WTC11 (cell line): ENCODE measurements around the gene NDUFB10.

Experiments used
- ELF4 ChIP-seq: sonication (generic); formaldehyde crosslinking; IDR thresholded peaks from 2 replicates; pipeline ENCODE4 v1.8.1; 2022; ENCODE audit warnings: low read depth, mild to moderate bottlenecking, moderate library complexity, missing genetic modification reagents
- GABPB1 ChIP-seq: sonication (generic); formaldehyde crosslinking; IDR thresholded peaks from 2 replicates; pipeline ENCODE4 v1.8.1; 2023; ENCODE audit warnings: mild to moderate bottlenecking, missing genetic modification reagents
- IRF2 ChIP-seq: sonication (generic); formaldehyde crosslinking; IDR thresholded peaks from 2 replicates; pipeline ENCODE4 v1.8.0; 2022; ENCODE audit warnings: low read depth, missing genetic modification reagents, borderline replicate concordance
- NR2C2 ChIP-seq: sonication (generic); formaldehyde crosslinking; IDR thresholded peaks from 2 replicates; pipeline ENCODE4 v1.8.0; 2022; ENCODE audit warnings: mild to moderate bottlenecking, missing genetic modification reagents
- PRRX2 ChIP-seq: fragments of 250-450 bp; sonication (Bioruptor Pico); IDR thresholded peaks from 2 replicates; pipeline ENCODE4 v1.8.0; 2021; ENCODE audit warnings: mild to moderate bottlenecking
- TF ChIP-seq, protein P1 (sequence below): fragments of 200-600 bp; IDR thresholded peaks from 2 replicates; pipeline ENCODE4 v1.8.0; 2022; ENCODE audit warnings: antibody characterized with exemption
- TF ChIP-seq, protein P2 (sequence below): sonication (generic); formaldehyde crosslinking; IDR thresholded peaks from 2 replicates; pipeline ENCODE4 v1.8.1; 2023; ENCODE audit warnings: mild to moderate bottlenecking, missing genetic modification reagents
- TF ChIP-seq, protein P3 (sequence below): sonication (generic); formaldehyde crosslinking; IDR thresholded peaks from 2 replicates; pipeline ENCODE4 v1.8.1; 2023; ENCODE audit warnings: mild to moderate bottlenecking, missing genetic modification reagents, moderate library complexity
- TF ChIP-seq, protein P4 (sequence below): sonication (generic); formaldehyde crosslinking; IDR thresholded peaks from 2 replicates; pipeline ENCODE4 v1.8.0; 2022; ENCODE audit warnings: mild to moderate bottlenecking, missing genetic modification reagents
- TF ChIP-seq, protein P5 (sequence below): sonication (generic); formaldehyde crosslinking; IDR thresholded peaks from 2 replicates; pipeline ENCODE4 v1.8.0; 2022; ENCODE audit warnings: mild to moderate bottlenecking, missing genetic modification reagents

DNA sequence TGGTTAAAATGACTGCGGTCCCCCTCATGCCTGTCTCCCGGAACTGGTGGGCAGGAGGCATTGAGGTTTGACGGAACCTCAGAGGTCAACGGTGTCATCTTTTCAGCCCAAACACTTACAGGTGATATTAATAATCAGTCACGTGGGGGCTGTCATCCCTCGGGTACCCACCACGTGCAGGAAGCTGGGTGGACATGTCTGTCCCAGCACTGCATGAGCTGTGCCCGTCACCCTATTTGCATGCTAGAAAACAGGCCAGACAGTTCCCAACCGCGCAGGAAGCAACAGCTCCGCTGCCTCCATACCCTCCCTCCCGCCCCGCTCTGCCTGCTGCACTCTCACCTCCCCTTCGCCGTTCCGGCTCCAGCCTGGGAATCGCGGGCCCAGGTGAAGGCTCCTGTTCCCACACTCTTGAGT lies 31.8 kb downstream of the NDUFB10 start:
- TF ChIP-seq, protein P1, sequence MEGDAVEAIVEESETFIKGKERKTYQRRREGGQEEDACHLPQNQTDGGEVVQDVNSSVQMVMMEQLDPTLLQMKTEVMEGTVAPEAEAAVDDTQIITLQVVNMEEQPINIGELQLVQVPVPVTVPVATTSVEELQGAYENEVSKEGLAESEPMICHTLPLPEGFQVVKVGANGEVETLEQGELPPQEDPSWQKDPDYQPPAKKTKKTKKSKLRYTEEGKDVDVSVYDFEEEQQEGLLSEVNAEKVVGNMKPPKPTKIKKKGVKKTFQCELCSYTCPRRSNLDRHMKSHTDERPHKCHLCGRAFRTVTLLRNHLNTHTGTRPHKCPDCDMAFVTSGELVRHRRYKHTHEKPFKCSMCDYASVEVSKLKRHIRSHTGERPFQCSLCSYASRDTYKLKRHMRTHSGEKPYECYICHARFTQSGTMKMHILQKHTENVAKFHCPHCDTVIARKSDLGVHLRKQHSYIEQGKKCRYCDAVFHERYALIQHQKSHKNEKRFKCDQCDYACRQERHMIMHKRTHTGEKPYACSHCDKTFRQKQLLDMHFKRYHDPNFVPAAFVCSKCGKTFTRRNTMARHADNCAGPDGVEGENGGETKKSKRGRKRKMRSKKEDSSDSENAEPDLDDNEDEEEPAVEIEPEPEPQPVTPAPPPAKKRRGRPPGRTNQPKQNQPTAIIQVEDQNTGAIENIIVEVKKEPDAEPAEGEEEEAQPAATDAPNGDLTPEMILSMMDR = no peak
- TF ChIP-seq IRF2 (no peak), NR2C2 (CRISPR knock-in tag) (no peak), PRRX2 (CRISPR knock-in tag) (no peak), ELF4 (CRISPR knock-in tag) (no peak), GABPB1 (CRISPR knock-in tag) (no peak)
- TF ChIP-seq, protein P2, sequence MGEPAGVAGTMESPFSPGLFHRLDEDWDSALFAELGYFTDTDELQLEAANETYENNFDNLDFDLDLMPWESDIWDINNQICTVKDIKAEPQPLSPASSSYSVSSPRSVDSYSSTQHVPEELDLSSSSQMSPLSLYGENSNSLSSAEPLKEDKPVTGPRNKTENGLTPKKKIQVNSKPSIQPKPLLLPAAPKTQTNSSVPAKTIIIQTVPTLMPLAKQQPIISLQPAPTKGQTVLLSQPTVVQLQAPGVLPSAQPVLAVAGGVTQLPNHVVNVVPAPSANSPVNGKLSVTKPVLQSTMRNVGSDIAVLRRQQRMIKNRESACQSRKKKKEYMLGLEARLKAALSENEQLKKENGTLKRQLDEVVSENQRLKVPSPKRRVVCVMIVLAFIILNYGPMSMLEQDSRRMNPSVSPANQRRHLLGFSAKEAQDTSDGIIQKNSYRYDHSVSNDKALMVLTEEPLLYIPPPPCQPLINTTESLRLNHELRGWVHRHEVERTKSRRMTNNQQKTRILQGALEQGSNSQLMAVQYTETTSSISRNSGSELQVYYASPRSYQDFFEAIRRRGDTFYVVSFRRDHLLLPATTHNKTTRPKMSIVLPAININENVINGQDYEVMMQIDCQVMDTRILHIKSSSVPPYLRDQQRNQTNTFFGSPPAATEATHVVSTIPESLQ = no peak
- TF ChIP-seq, protein P3, sequence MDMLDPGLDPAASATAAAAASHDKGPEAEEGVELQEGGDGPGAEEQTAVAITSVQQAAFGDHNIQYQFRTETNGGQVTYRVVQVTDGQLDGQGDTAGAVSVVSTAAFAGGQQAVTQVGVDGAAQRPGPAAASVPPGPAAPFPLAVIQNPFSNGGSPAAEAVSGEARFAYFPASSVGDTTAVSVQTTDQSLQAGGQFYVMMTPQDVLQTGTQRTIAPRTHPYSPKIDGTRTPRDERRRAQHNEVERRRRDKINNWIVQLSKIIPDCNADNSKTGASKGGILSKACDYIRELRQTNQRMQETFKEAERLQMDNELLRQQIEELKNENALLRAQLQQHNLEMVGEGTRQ (CRISPR knock-in tag) = no peak
- TF ChIP-seq, protein P4, sequence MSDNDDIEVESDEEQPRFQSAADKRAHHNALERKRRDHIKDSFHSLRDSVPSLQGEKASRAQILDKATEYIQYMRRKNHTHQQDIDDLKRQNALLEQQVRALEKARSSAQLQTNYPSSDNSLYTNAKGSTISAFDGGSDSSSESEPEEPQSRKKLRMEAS (CRISPR knock-in tag) = no peak
- TF ChIP-seq, protein P5, sequence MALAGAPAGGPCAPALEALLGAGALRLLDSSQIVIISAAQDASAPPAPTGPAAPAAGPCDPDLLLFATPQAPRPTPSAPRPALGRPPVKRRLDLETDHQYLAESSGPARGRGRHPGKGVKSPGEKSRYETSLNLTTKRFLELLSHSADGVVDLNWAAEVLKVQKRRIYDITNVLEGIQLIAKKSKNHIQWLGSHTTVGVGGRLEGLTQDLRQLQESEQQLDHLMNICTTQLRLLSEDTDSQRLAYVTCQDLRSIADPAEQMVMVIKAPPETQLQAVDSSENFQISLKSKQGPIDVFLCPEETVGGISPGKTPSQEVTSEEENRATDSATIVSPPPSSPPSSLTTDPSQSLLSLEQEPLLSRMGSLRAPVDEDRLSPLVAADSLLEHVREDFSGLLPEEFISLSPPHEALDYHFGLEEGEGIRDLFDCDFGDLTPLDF (CRISPR knock-in tag) = no peak
